GM12891 (cell line): Measurements from ENCODE around the gene SART3.

ENCODE experiments used
- PAX5 ChIP-seq: IDR thresholded peaks from 2 replicates; pipeline ENCODE4 v1.6.1; 2011; ENCODE audit warnings: low read length, moderate library complexity, mild to moderate bottlenecking; ENCODE audit not compliant: insufficient read depth, severe bottlenecking
- POLR2A ChIP-seq: IDR thresholded peaks from 2 replicates; pipeline ENCODE4 v1.6.1; 2011; ENCODE audit warnings: low read depth, low read length, control low read depth
- POLR2AphosphoS5 ChIP-seq: IDR thresholded peaks from 2 replicates; pipeline ENCODE4 v1.6.1; 2011; ENCODE audit warnings: low read depth, low read length, control low read depth
- SPI1 ChIP-seq: IDR thresholded peaks from 2 replicates; pipeline ENCODE4 v1.6.1; 2011; ENCODE audit warnings: low read depth, low read length, control low read depth
- TAF1 ChIP-seq: IDR thresholded peaks from 2 replicates; pipeline ENCODE4 v1.6.1; 2011; ENCODE audit warnings: low read depth, low read length, control low read depth

GRCh38 chr12:108565146-108565545 lies 4.2 kb upstream of the SART3 start:
- TF ChIP-seq POLR2A (no peak), POLR2AphosphoS5 (no peak), PAX5 (no peak), TAF1 (no peak), SPI1 (no peak)
